ENCODE data around the gene F12.

Gene F12

DNA sequence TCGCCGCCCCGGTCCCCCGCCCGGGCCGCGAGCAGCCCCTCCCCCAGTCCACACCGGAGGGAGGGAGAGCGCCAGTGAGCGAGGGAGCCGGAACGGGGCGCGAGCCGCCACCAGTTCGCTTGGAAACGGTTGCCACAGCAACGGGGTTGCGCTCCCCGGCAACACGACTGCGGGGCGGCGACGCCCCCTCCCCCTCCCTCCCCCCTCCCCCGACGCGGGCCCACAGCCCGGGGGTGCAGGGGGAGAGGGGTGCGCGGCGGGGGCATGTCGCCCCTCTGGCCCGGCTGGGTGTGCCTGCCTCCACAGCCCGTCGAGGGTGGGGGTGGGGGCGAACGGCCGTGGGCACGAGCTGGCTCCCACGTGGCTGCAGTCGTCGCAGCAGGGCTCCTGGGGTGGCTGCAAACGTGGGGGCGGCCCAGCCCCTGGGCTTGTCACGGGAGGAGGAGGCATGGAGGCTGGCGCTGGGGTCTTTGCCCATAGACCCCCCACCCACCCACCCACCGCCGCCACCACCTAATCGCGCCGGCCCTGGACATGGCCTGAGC is 37.8 kb upstream of the F12 start:
- in situ Hi-C loops (cut with MboI; ENCODE audit: low sequenced_read_pairs) = no loop called here

DNA sequence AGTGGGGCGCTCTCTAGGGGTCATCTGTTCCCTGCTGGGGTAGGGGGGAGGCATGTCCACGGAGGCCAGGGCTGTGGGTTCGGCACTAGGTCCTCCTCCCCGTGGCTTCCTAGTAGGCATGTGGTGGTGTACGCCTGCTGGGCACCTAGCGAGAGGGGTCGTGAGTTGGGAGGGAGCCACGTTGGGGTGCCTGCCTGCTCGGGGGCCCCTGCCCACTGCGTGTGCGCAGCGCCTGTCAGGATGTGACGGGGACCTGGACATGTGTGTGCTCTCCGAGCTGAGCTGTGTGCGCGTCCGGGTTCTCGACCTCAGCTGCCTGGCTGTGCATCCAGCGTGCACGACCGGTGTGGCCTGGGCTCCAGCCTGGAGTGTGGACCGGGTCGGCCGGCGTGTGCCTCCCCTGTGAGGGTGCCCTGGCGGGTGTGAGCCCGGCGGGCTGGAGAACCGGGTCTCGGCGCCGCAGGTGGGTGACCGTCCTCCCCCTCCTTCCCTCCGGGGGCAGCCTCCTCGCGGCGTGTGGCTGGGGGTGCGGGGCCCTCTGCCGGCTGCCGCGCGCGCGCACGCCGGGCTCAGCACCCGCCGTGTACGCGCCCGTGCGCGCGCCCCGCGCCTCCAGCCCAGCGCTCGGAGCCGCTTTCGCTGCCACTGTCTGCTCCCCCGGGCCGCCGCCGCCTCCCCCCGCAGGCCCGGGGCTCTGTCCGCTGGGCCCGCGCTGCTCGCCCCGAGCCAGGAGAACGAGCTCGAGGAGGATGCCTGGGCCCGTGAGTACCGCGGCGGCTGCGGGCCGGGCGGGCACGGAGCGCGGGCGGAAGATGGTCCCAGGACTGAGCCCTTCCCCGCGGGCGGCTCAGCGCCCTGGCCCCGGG is 37.1 kb upstream of the F12 start, which contains the start of gene PRR7:
Gene PRR7, plus strand, starts transcription at position 615 of the 866 bp plus-strand sequence. CDS start 8,254 bp downstream, outside the sequence.
- in situ Hi-C loops (cut with MboI; ENCODE audit: low sequenced_read_pairs) = no loop called here

DNA sequence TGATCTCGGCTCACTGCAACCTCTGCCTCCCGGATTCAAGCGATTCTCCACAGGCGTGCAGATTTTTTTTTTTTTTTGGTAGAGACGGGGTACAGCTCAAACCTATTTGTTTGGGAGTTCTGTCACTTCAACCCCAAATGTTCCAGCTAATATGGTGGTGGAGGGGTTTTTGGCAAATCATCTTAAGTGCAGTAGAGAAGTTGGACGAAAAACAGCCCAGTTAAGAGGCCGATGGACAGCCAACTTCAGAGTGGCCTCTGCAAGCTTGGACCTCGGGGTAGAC is 36.5 kb upstream of the F12 start:
- in situ Hi-C loops (cut with MboI; ENCODE audit: low sequenced_read_pairs) = no loop called here

DNA sequence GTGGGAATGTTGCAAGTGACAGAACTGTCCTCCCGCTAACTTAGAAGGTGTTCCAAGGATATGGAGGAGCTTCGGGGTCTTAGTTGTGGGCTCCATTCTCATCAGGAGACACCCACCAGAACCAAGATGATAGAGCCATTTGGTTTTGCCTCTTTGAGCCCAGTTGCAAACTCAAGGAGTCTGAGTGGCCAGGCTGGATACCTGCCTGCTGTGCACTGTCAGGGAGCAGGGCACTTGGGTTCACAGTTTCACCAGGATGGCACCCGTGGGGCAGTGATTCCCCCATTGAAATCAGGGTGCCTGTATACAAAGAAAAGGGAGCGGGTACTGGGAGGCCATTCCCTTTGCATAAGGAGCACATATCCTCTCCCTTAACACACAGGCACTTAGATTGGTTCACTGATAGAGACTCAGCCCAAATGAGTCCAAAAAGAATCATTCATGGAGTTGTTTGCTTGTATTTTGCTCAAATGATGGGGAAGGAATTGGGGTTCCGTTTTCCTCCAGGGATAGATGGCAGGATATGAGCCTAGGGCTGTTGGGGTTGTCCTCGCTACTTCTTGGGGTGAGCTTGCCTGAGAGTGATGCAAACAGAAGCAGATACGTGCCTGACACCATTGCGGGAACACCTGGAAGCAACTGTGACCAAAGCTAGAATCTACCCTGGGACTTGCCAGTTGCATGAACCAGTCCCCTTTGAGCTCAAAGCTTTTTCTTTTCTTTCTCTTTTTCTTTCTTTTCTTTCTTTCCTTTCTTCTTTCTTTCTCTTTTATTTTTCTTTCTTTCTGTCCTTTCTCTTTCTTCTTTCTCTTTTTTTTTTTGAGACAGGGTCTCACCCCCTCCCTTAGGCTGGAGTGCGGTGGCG is 35.9 kb upstream of the F12 start:
- in situ Hi-C loops (cut with MboI; ENCODE audit: low sequenced_read_pairs) = no loop called here

DNA sequence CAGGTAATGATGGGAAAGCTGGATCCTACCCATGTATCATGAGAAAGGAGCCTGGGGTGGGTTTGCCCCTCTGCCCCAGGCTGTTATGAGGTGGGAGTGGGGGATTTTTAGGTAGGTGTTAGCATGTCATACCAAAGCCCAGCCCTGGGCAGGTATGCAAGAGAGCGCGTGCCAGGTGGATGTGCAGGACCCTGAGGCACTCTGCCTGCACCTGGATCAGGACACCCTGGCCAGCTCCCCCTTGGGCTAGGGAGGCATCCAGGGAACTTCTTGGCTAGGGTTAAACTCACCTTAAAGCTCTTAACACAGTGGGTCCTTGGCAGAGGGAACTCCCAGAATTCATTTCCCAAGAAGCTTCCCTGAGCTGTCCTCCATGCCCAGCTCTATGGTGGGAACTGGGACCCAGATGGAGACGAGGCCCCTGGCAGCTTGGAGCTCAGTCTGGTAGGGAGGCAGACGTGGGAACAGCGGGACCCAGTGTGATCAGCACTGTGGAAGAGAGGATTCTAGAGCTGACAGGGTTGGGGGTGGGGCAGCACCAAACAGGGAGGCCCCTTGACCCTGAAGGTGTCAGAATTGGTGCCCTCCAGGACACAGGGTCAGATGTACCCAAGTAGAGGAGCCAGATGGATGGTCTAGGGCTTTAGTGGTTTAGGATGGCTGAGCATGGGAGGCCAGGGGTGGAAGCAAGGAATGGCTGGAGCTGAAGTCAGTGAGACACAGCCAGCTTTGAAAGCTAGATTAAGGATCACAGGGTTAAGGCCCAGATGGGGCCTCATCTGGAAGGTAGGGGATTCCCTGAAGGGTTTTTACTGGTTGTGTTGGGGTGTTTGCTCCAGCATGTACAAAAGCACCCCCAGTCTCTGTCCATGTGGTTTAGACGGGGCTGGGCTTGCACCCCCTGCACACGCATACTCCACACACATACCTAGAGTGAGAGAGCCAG is 35.0 kb upstream of the F12 start:
- in situ Hi-C loops (cut with MboI; ENCODE audit: low sequenced_read_pairs) = no loop called here

DNA sequence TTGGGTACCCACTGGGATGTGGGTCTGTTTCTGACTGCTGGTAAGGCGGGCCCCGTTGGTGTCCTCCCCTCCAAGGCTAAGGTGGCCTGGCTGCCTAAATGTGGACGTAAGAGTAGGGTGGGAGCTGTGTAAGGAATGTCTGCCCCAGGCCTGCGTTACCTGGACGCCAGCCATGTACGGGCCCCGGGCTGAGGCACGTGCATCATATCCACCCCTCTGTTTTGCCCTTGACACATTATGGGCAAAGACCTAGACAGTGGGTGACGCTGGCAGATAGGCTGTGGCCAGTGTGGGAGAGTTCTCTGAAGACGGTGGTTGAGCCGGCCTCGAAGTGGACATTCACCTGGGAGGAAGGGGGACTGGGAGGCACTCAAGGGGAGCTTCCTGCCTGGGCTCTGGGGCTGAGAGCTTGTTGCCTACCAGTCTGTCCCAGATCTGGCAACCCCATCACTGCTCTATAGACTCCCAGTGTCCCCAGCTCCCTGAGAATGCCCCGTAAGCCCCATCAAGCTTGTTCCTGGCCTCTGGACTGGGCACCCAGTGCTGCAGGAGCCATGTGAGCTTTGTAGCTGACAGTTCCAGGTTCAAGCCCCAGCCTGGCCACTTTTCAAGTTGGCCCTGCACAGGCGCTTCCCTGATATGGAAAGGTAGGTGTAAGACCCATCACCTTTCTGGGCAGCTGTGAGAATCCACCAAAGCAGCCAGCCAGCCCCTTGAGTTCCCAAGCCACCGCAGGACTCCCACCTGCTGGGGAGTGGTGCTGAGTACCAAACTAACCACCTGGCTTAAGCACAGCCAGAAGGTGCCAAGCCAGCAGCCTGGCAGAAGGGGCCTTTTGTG is 34.0 kb upstream of the F12 start:
- in situ Hi-C loops (cut with MboI; ENCODE audit: low sequenced_read_pairs) = no loop called here

DNA sequence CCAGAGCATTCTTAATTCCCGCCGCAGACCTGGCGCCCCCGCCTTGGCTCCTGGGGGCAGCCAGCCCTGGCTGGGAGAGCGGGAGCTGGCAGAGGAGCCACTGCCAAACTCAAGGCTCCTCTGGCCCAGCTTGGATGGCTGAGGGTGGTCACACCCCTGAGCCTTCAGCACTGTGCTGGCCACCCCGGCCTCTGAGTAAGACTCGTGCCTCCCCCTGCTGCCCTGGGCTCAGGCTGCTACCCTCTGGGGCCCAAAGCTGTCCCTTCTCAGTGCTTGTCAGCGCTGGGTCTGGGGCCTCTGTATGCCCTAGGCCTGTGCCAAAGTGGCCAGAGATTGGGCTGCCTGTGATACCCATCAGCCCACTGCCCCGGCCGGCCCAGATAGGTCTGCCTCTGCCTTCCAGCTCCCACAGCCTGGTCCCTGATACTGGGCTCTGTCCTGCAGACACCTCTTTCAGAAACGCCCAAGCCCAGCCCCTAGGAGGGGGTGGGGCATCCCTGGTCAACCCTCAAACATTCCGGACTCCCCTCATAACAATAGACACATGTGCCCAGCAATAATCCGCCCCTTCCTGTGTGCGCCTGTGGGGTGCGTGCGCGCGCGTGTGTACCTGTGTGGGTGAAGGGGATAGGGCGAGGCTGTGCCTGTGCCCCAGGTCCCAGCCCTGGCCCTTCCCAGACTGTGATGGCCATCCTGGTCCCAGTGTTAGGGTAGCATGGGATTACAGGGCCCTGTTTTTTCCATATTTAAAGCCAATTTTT is 32.9 kb upstream of the F12 start:
- in situ Hi-C loops (cut with MboI; ENCODE audit: low sequenced_read_pairs) = no loop called here

DNA sequence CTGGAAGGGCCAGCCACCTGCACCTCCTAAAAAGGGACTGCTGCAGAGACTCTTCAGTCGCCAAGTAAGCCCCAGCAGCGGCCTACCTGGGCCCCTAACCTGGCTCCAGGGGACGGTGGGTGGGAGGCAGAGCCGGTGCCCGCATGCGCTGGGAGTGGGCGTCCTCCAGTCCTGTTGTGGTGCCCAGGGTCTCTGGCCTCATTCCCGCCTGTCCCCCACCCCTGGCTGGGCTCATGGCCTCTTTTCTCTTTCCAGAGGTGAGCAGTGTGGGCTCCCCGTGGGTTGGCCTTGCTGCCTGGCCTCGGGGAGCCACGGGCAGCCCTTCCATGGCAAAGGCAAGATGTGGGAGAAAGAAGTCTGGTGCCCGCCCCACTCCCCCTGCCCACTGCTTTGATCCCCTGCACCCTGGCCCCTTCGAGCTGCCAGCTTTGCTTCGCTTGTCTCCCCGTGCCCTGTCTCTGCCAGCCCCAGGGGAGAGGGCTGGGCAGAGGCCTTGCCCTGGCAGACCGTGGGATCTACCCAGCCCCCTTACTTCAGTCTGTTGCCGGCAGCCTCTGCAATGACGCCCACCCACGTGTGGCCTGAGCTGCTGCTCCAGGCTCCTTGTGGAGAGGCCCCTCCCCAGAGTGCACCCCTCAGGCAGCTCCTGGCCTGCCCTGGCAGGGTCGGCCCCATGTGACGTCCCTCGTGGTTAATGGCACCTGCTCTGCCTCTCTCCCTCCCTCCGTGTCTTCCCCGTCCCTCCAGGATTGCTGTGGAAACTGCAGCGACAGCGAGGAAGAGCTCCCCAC is 31.8 kb upstream of the F12 start:
- in situ Hi-C loops (cut with MboI; ENCODE audit: low sequenced_read_pairs) = no loop called here

DNA sequence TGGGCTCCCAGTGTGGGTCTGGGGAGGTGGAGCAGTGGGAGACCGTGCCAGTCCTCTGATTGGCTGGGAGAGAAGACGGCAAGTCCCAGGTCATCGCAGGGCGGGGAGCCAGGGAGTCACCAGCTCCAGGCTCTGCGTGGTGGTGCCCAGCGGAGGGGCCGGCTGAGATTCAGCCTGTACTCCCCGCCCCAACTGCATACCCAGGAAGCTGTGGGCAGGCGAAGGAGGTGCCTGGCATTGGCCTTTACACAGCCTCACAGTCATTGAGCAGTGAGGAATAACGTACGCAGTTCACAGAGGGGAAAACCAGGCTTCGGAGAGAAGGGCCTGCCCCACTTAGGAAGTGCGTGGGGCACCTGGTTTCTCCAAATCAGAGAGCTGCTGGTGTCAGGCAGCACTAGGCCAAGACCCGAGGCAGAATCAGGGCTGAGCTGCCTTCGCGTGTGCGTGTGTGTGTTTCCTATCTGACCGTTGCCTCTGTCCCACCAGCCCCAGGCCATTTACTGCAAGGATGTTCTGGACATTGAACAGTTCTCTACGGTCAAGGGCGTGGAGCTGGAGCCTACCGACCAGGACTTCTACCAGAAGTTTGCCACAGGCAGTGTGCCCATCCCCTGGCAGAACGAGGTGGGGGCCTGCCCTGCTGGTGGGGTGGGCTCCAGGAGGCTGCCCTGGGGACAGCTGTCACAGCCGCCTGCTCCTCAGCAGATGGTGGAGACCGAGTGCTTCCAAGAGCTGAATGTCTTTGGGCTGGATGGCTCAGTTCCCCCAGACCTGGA is 31.0 kb upstream of the F12 start:
- in situ Hi-C loops (cut with MboI; ENCODE audit: low sequenced_read_pairs) = no loop called here

DNA sequence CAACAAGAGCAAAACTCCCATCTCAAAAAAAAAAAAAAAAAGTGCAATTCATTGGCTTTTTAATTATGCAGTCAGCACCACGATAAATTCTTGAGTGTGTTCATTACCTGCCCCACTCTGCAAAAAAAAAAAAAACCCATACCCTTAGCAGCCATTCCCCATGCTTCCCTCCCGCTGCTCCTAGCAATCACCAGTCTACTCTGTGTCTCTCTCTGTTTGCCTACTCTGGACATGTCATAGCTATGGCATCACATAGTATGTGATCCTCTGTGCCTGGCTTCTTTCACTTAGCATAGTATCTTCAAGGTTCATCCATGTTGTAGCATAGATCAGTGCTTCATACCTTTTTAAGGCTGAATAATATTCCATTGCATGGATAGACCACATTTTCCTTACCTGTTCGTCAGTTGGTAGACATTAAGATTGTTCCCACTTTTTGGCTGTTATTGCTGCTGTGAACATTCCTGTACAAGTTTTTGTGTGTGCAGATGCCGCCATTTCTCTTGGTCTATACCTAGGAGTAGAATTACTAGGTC is 30.2 kb upstream of the F12 start:
- in situ Hi-C loops (cut with MboI; ENCODE audit: low sequenced_read_pairs) = no loop called here

DNA sequence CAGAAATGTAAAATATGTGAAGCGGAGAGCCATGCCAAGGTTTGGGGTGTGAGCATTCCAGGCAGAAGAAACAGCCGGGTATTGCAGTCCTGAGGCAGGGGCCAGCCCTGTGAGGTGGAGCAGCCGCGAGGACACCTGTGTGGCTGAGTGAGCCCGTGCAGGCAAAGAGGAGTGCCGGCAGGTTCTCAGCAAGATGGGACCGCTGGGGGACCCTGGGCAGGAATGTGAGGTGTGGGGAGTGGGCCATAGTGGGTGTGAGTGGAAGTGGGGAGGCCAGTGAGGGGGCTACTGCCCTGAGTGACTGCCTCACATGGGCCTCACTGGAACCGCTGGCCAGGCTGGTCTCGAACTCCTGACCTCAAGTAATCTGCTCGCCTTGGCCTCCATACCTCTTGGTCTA is 29.1 kb upstream of the F12 start:
- in situ Hi-C loops (cut with MboI; ENCODE audit: low sequenced_read_pairs) = no loop called here

DNA sequence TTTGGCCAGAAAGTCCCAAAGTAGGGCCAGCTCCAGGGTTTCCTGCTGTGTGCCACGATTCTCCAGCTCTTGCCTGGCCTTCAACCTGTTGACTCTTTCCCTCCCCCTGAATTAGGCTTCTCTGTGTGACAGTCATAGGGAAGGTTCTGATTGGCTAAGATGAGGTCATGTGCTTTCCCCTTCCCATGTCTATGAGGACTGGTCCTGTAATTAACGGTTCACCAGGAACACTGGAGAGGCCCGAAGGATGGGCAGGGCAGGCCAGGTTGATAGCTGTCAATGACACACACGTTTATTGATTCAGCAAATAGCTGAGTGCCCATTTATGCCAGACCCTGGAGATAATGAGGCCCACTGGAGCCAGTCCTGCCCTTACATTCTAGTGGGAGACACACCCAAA is 28.3 kb upstream of the F12 start:
- in situ Hi-C loops (cut with MboI; ENCODE audit: low sequenced_read_pairs) = no loop called here

DNA sequence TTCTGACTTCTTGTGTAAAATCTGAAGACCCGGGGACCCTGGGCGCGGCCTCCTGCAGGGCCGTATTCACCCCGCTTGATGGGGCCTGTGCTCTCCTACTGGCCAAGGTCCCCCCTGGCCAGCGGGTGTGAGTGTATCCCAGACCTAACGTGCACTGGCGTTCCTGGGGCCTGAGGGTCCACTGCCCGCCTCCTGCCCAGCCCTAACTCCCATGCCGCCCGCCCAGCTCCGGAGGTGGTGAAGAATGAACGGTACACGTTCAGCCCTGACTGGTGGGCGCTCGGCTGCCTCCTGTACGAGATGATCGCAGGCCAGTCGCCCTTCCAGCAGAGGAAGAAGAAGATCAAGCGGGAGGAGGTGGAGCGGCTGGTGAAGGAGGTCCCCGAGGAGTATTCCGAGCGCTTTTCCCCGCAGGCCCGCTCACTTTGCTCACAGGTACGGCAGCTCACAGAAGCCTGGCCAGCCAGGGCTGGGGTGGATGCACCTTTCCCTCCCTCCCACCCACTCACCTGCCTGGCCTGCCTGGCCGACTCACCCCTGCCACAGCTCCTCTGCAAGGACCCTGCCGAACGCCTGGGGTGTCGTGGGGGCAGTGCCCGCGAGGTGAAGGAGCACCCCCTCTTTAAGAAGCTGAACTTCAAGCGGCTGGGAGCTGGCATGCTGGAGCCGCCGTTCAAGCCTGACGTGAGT is 26.6 kb upstream of the F12 start:
- in situ Hi-C loops (cut with MboI; ENCODE audit: low sequenced_read_pairs) = no loop called here

DNA sequence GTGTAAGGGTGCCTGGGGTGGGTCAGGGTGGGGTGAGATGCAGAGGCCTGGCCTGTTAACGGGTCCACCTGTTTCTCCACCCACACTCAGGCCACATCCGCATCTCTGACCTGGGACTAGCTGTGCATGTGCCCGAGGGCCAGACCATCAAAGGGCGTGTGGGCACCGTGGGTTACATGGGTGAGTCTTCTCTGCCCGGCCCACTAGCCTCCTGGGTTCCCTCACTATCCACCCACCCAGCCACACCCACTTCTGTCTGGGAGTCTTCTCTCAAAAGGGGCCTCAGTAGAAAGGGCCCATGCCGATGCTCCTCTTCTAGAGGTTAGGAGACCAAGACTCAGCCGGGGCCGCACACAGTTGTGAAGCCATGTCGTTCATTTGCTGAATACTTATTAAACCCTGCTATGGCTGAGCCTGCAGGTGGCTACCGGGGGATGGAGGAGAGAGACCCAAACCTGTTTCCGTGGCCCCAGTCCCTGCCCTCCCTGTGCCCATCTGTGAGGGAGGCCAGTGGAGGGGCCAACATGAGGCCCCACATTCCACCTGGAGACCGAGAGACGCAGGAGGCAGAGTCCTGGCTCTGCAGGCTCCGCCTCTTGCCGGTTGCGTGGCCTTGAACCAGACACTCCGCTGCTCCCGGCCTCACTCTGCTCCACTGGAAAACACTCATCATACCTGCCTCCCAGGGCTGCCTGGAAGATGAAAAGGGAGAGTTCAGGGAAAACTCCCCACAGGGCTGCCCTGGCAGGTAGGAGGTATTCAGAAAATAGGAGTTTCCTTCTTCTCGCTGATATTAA is 25.8 kb upstream of the F12 start:
- in situ Hi-C loops (cut with MboI; ENCODE audit: low sequenced_read_pairs) = no loop called here

DNA sequence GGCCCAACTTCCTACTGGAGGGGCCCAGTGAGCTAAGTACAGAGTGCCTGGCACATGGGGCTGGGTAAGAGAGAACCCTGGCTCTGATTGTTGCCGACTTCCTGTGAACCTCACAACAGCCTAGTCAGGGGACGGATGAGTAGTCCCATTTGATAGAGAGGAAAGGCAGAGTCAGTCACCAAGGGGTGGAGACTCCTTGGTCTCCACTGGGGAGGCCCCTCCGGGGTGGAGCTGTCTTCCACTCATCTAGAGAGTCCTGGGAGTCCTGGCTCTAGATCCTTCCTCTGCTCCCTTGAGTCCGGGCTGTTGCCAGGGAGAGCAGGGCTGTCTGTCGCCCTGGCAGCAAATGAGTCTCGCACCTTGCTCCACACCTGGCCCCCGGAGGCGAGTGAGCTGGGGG is 25.1 kb upstream of the F12 start:
- in situ Hi-C loops (cut with MboI; ENCODE audit: low sequenced_read_pairs) = no loop called here

DNA sequence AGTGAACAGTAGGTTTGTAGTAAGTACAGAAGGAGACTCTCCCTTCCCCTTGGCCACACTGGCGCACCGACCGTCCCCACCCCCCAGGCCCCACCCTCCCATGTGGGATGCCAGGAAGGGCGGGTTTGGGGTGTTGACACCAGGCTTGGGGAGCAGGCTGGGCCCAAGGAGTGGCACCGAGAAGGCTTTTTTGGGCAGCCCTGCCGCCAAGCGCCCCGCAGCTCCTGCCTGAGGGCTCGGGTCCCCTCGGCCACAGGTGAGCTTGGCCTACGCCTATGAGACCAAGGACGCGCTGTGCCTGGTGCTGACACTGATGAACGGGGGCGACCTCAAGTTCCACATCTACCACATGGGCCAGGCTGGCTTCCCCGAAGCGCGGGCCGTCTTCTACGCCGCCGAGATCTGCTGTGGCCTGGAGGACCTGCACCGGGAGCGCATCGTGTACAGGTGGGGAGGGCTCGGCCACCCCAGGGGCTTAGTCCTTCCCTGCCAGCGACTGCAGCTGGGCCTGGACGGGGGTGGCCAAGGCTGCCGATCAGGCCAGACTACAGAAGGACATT is 24.4 kb upstream of the F12 start:
- in situ Hi-C loops (cut with MboI; ENCODE audit: low sequenced_read_pairs) = no loop called here
